Heart right ventricle (tissue), 16 donors: ENCODE results near the gene MINDY4. TPM values are rescaled to one million over a fixed set of nuclear protein-coding genes. Genes with fewer than 3 reads are reported as not detected.
A peak's percentile ranks its signal among the peaks of the same experiment; 100 is the strongest.

Experiments used
- ATAC-seq, 8 donors: fragments of 200-7000 bp; cut with Tn5 transposase; one replicate each; pipeline ENCODE4 v1.9.1; 2020; ENCODE audit warnings: mild to moderate bottlenecking in 8 of 8, moderate library complexity in 8 of 8, moderate number of reproducible peaks in 1 of 8
- DNase-seq, 2 donors: peaks; one replicate each; pipeline ENCODE4 v3.0.0-alpha.2; 2020
- H3K27ac ChIP-seq, 10 donors: fragments of 200-600 bp; sonication (generic) in 2 of 10; one replicate each; pipeline versions ENCODE4 v1.5.0 to v1.8.0; 2020 to 2022; ENCODE audit warnings: mild to moderate bottlenecking in 3 of 10
- H3K27me3 ChIP-seq, 7 donors: fragments of 200-600 bp; one replicate each; pipeline ENCODE4 v1.8.0; 2021 to 2022; ENCODE audit warnings: mild to moderate bottlenecking in 2 of 7
- H3K36me3 ChIP-seq, 9 donors: fragments of 200-600 bp; sonication (generic) in 1 of 9; one replicate each; pipeline versions ENCODE4 v1.5.0 to v1.8.0; 2020 to 2022; ENCODE audit warnings: mild to moderate bottlenecking in 2 of 9
- H3K4me1 ChIP-seq, 9 donors: fragments of 200-600 bp; sonication (generic) in 1 of 9; one replicate each; pipeline versions ENCODE4 v1.5.0 to v1.8.0; 2020 to 2022; ENCODE audit warnings: mild to moderate bottlenecking in 4 of 9
- H3K4me3 ChIP-seq, 10 donors: fragments of 200-600 bp; sonication (generic) in 2 of 10; one replicate each; pipeline versions ENCODE4 v1.5.0 to v1.8.0; 2020 to 2022; ENCODE audit warnings: mild to moderate bottlenecking in 7 of 10, moderate library complexity in 2 of 10
- H3K9me3 ChIP-seq, 11 donors: fragments of 200-600 bp in 10 of 11; sonication (generic) in 2 of 11; one replicate each; pipeline versions ENCODE4 v1.5.0 to v1.8.0; 2013 to 2022; ENCODE audit warnings: mild to moderate bottlenecking in 2 of 11, control low read depth in 1 of 11, moderate library complexity in 1 of 11
- WGBS, 2 donors: extraction: QIAGEN DNeasy Blood & Tissue Kit; methylation state at CpG; one replicate each; pipeline ENCODE4 v1.1.7; 2013; ENCODE audit warnings: inconsistent platforms in 1 of 2; 5-methylcytosine and 5-hydroxymethylcytosine counted together
- intact Hi-C, 10 donors: fragments of 100-400 bp; cut with DNase I; formaldehyde crosslinking; loops; one replicate each; pipeline versions ENCODE4 v1.11.1 to v1.14.2; 2022
- polyA plus RNA-seq, 2 donors: library from polyadenylated mRNA; stranded (reverse); fragments of 200-250 nt; gene quantifications; one replicate each; pipeline ENCODE4 v1.2.3, GENCODE V29; 2013
- total RNA-seq, 10 donors: library from RNA; stranded (reverse); fragmentation: NEBNext Ultra II Directional in 3 of 10; extraction: Animal tissue kit (Norgen Biotek cat#: 25700) in 3 of 10; gene quantifications; one replicate each; pipeline versions ENCODE4 v1.2.1 to v1.2.4, GENCODE V29; 2021 to 2023
- TF ChIP-seq, protein P1 (sequence below), 9 donors: fragments of 200-600 bp; sonication (generic) in 2 of 9; IDR thresholded peaks; one replicate each; pipeline versions ENCODE4 v1.5.0 to v1.8.0; 2021 to 2022; ENCODE audit warnings: antibody characterized with exemption in 9 of 9, mild to moderate bottlenecking in 5 of 9, moderate library complexity in 1 of 9
- donor health status: Arrhythmogenic right ventricular cardiomyopathy.
- donor health status: ischemic (EF 13 %, LVEDD 7.1; RV severe dilation, severe dysfunction).
- donor health status: healthy with polysubstance abuse.
- donor health status: DM: no; HTN: yes; CAD: no.
- donor health status: DM: no; HTN: no; CAD: no.
- donor health status: ischemic (EF 25% LVEDD 6.9; RV normal size, moderate dysfunction).
- donor health status: ischemic (EF 25% LVEDD 5.7; RV mildly dilated, moderate dysfunction).
- donor health status: healthy.
- donor health status: DM: yes; HTN: yes; CAD: no.
- donor health status: Ischemic cardiomyopathy.
- donor health status: ischemic (EF 35%, LVEDD 5.7; RV mildly dilated, moderate dysfunction).
- donor health status: nonischemic (EF 11% LVEDD 7.7; RV severe dilation, severe dysfunction).
- donor health status: DM: yes; HTN: yes; CAD: no.
- donor health status: PGD.
- donor health status: ischemic (EF 29% LVEDD 5.4; RV normal size, mild dysfunction).
- donor health status: nonischemic (EF 23%, LVEDD 6.1; RV moderate dilation, normal function).

The MINDY4 gene
- total and polyA plus RNA-seq, 12 donors: 1.9 to 5.4 (median 2.8) TPM

DNA sequence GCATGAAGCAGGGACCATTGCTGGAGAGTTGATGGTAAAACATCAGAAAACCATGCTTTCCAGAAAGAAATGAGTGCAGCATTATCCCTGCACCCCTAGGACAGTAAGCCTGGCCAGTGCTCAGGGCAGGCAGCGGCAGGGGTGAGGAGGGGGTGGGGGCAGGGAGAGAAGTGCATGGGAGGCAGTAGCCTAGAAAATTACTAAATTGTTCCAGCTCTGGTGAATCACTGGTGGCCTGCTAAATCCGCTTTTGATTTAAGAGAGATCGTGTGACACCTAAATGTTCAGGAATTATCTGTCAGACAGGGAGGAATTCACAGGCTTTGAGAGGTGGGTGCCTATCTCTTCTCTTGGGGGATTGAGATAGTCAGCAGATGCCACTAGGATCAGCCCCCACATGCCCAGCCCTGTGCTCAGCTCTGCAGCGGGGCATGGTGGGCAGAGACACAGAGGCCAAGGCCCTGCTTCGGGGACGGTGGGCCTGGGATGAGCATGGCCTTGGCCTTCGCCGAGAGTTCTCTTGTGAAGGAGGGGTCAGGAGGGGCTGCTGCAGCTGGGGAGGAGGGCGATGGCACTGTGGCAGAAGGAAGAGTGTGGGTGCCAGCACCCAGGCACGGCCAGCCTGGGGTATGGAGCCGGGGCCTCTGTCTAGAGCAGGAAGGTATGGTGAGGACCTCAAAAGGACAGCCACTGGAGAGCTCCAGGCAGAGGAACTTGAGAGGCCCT lies 135.5 kb downstream of the MINDY4 start:
- no peak overlapping the region for H3K4me3 ChIP-seq
- peaks cover 37 to 79% (median 69%) of the 10 kb centered on the region in 9 donors for H3K4me1 ChIP-seq
- TF ChIP-seq, protein P1, sequence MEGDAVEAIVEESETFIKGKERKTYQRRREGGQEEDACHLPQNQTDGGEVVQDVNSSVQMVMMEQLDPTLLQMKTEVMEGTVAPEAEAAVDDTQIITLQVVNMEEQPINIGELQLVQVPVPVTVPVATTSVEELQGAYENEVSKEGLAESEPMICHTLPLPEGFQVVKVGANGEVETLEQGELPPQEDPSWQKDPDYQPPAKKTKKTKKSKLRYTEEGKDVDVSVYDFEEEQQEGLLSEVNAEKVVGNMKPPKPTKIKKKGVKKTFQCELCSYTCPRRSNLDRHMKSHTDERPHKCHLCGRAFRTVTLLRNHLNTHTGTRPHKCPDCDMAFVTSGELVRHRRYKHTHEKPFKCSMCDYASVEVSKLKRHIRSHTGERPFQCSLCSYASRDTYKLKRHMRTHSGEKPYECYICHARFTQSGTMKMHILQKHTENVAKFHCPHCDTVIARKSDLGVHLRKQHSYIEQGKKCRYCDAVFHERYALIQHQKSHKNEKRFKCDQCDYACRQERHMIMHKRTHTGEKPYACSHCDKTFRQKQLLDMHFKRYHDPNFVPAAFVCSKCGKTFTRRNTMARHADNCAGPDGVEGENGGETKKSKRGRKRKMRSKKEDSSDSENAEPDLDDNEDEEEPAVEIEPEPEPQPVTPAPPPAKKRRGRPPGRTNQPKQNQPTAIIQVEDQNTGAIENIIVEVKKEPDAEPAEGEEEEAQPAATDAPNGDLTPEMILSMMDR (IDR thresholded peaks at IDR 0.05): no peak
- peak overlapping the region in 8 of 10 donors; percentile 50 to 78 (median 64) for H3K27ac ChIP-seq
- H3K27me3 ChIP-seq: no peaks in the 10 kb centered on the region
- no peak for ATAC-seq
- intact Hi-C loops: loop anchor here in 1 of 10 donors (5.0 kb wide), 1 partner anchor 34 kb away; no protein-coding TSS in a partner anchor
- WGBS, 2 donors: 92 to 96% methylated on average over 11 of the region's 11 CpGs
- H3K36me3 ChIP-seq: no peaks in the 10 kb centered on the region
- no peaks in the 10 kb centered on the region for H3K9me3 ChIP-seq
- DNase-seq: peak in 1 of 2 donors; percentile 9

DNA sequence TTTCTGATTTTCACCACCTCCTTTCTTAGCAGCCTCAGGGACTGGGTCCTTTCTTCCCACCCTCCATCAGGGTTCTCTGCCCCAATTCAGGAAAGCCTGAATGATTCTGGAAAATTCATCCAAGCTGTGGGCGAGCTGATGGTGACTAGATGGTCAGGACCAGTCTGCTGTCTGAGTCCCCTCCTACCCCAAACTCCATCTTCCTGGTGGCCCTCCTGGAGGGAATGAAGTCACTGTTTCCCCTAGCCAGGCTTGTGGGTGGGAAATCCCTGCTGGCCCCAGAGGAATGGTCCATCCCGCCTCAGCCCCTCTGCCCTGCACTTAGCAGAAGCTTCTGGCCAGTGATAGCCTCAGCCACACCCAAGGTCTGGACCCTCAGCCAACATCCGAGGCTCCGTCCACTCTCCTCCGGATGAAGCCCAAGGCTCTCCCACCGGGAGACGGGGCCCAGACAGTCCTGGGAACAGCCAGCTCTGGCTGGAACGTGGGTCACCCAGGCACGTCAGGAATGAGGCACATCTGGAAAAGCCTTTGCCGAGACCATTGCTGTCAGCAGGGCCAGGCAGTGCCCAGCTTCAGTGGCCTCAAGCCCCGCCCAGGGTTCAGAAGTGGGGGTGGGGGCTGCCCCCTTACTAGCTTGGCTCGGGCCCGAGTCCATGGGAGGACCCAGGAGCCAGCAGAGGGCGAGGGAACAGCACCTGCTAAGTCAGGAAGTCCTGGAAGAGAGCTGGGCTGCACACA lies 136.5 kb downstream of the MINDY4 start:
- Histone ChIP-seq H3K27ac (peak overlapping the region; percentile 25 to 78 (median 58)), H3K4me3 (no peak overlapping the region), H3K36me3 (no peaks in the 10 kb centered on the region), H3K27me3 (no peaks in the 10 kb centered on the region), H3K4me1 (peaks cover 37 to 83% (median 74%) of the 10 kb centered on the region in 9 donors), H3K9me3 (no peaks in the 10 kb centered on the region)
- DNase-seq (peak in 1 of 2 donors; percentile 54), ATAC-seq (peak; percentile 2 to 50 (median 21))
- intact Hi-C loops: loop anchor here in 1 of 10 donors (5.0 kb wide), 1 partner anchor 35 kb away; no protein-coding TSS in a partner anchor
- TF ChIP-seq, protein P1 (IDR thresholded peaks at IDR 0.05): peak in 1 of 9 donors; percentile 11
- WGBS, 2 donors: 33 to 41% methylated on average over 14 of the region's 14 CpGs

DNA sequence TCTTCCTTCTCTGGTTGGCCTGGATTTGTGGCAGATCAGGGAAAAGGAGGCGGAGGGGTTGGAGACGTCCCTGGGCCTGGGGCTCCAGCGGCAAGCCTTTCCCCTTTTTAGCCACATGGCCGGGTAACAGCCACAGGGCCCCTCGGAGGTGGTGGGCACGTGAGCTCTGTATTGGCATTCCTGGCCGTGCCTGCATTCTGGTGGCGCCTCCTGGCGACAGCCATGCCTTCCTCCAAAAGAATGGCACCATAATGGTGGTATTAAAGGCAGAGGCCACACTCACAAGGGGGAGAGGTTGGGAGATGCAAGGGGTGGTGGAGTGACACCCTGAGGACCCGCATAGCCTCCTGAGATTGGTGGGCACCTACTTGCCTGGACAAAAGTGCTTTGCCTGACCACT lies 137.5 kb downstream of the MINDY4 start:
- intact Hi-C loops: loop anchor here in 1 of 10 donors (5.0 kb wide), 1 partner anchor 36 kb away; no protein-coding TSS in a partner anchor
- H3K4me1 ChIP-seq: peaks cover 41 to 92% (median 81%) of the 10 kb centered on the region in 9 donors

DNA sequence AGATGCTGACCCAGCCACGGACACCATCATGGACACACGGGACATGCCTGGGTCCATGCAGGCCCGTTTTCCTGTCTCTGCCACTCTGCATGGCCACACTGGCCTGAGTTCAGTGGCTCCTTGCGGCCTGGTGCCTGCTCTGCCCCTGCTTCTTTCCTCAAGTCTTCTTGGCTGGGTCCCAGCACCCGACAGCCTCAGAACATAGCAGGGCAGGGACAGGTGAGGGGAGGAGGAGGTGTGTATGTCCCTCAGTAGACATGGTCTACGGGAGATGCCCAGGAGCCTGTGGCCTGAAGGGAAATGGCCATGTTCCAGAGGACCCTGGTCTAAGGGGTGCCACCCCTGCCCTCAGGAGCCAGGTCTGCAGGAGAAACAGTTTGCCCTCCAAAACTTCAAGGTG lies 138.2 kb downstream of the MINDY4 start:
- 91 to 96% methylated on average over 6 of the region's 6 CpGs for WGBS, 2 donors

More for the DNA sequence above, 137.5 kb downstream of the MINDY4 start:
- peak in 1 of 2 donors; percentile 8 for DNase-seq
- no peaks in the 10 kb centered on the region for H3K27me3 ChIP-seq
- H3K9me3 ChIP-seq: no peaks in the 10 kb centered on the region
- ATAC-seq: no peak
- 81 to 84% methylated on average over 10 of the region's 10 CpGs for WGBS, 2 donors
- TF ChIP-seq, protein P1 (IDR thresholded peaks at IDR 0.05): no peak
- peak overlapping the region in 6 of 10 donors; percentile 50 to 78 (median 68) for H3K27ac ChIP-seq
- no peak overlapping the region for H3K4me3 ChIP-seq
- no peaks in the 10 kb centered on the region for H3K36me3 ChIP-seq

More for the DNA sequence above, 138.2 kb downstream of the MINDY4 start:
- peak in 1 of 2 donors; percentile 5 for DNase-seq
- intact Hi-C loops: loop anchor here in 1 of 10 donors (5.0 kb wide), 1 partner anchor 37 kb away; no protein-coding TSS in a partner anchor
- H3K36me3 ChIP-seq: no peaks in the 10 kb centered on the region
- H3K9me3 ChIP-seq: no peaks in the 10 kb centered on the region
- TF ChIP-seq, protein P1 (IDR thresholded peaks at IDR 0.05): no peak
- no peak overlapping the region for H3K4me3 ChIP-seq
- H3K27ac ChIP-seq: peak overlapping the region in 5 of 10 donors; percentile 84 to 91 (median 87)
- peaks cover 42 to 96% (median 83%) of the 10 kb centered on the region in 9 donors for H3K4me1 ChIP-seq
- no peak for ATAC-seq
- no peaks in the 10 kb centered on the region for H3K27me3 ChIP-seq
